ENCODE measurements around the gene PRR9. TPM values are rescaled to one million over a fixed set of nuclear protein-coding genes. Genes with fewer than 3 reads are reported as not detected.
"Not testable (repeated sequence)": the region's sequence is repeated elsewhere in the genome, so short reads cannot be mapped to it uniquely, and the experiment has no call there.

Gene PRR9
- total RNA-seq, 2 donors from 2014 or later = not detected

- ATAC-seq (no peak), DNase-seq (ENCODE audit: low spot score in 2 of 2) (no peak)
- H3K36me3 Mint-ChIP-seq = no peaks in the 10 kb centered on the region
- no peaks in the 10 kb centered on the region for H3K9me3 Mint-ChIP-seq
- H3K27ac Mint-ChIP-seq = no peak overlapping the region
These were observed 3.4 kb downstream of the PRR9 start for GRCh38 chr1:153220606-153221303.

GRCh38 chr1:153223040-153223891, 5.9 kb downstream of the PRR9 start:
- H3K9me3 Mint-ChIP-seq, H3K36me3 Mint-ChIP-seq, H3K27ac Mint-ChIP-seq: not testable (repeated sequence)
- ATAC-seq (peak; percentile 60 to 68), DNase-seq (ENCODE audit: low spot score in 2 of 2) (peak in 1 of 2 donors; percentile 63)

GRCh38 chr1:153227810-153228209, 10.4 kb downstream of the PRR9 start:
- ATAC-seq (no peak), DNase-seq (ENCODE audit: low spot score in 2 of 2) (no peak)
- no peaks in the 10 kb centered on the region for H3K36me3 Mint-ChIP-seq
- no peak overlapping the region for H3K27ac Mint-ChIP-seq
- no peaks in the 10 kb centered on the region for H3K9me3 Mint-ChIP-seq

GRCh38 chr1:153228491-153228890, 11.1 kb downstream of the PRR9 start:
- Mint-ChIP-seq H3K27ac (no peak overlapping the region), H3K36me3 (no peaks in the 10 kb centered on the region), H3K9me3 (no peaks in the 10 kb centered on the region)
- DNase-seq (ENCODE audit: low spot score in 2 of 2) (no peak), ATAC-seq (no peak)

- not testable (repeated sequence) for H3K27ac Mint-ChIP-seq, ATAC-seq, H3K36me3 Mint-ChIP-seq, H3K9me3 Mint-ChIP-seq
- DNase-seq (ENCODE audit: low spot score in 2 of 2) = peak in 1 of 2 donors; percentile 35
These were observed 11.9 kb downstream of the PRR9 start for GRCh38 chr1:153229076-153229829.

GRCh38 chr1:153231363-153231762, 14.0 kb downstream of the PRR9 start:
- ATAC-seq = no peak
- no peak for DNase-seq (ENCODE audit: low spot score in 2 of 2)
- H3K36me3 Mint-ChIP-seq = no peaks in the 10 kb centered on the region
- no peaks in the 10 kb centered on the region for H3K9me3 Mint-ChIP-seq
- no peak overlapping the region for H3K27ac Mint-ChIP-seq

GRCh38 chr1:153231785-153232184, 14.4 kb downstream of the PRR9 start:
- Mint-ChIP-seq H3K36me3 (no peaks in the 10 kb centered on the region), H3K27ac (no peak overlapping the region), H3K9me3 (no peaks in the 10 kb centered on the region)
- ATAC-seq (no peak), DNase-seq (ENCODE audit: low spot score in 2 of 2) (no peak)

- no peak for DNase-seq (ENCODE audit: low spot score in 2 of 2)
- Mint-ChIP-seq H3K27ac (no peak overlapping the region), H3K36me3 (no peaks in the 10 kb centered on the region), H3K9me3 (no peaks in the 10 kb centered on the region)
- ATAC-seq = no peak
These were observed 15.2 kb downstream of the PRR9 start for GRCh38 chr1:153232553-153232952.

- Mint-ChIP-seq H3K27ac (no peak overlapping the region), H3K9me3 (no peaks in the 10 kb centered on the region), H3K36me3 (no peaks in the 10 kb centered on the region)
- ATAC-seq = no peak
- DNase-seq (ENCODE audit: low spot score in 2 of 2) = no peak
These were observed 16.1 kb downstream of the PRR9 start for GRCh38 chr1:153233448-153233847.

- ATAC-seq = no peak
- no peak for DNase-seq (ENCODE audit: low spot score in 2 of 2)
- Mint-ChIP-seq H3K27ac (no peak overlapping the region), H3K9me3 (no peaks in the 10 kb centered on the region), H3K36me3 (no peaks in the 10 kb centered on the region)
These were observed 21.1 kb downstream of the PRR9 start for GRCh38 chr1:153238527-153238926.

- H3K36me3 Mint-ChIP-seq = no peaks in the 10 kb centered on the region
- ATAC-seq (no peak), DNase-seq (ENCODE audit: low spot score in 2 of 2) (no peak)
- no peak overlapping the region for H3K27ac Mint-ChIP-seq
- peaks cover 6 to 7% of the 10 kb centered on the region in 2 donors for H3K9me3 Mint-ChIP-seq
These were observed 24.8 kb downstream of the PRR9 start for GRCh38 chr1:153242160-153242559.

- ATAC-seq (no peak), DNase-seq (ENCODE audit: low spot score in 2 of 2) (no peak)
- Mint-ChIP-seq H3K9me3 (peaks cover 6 to 7% of the 10 kb centered on the region in 2 donors), H3K27ac (no peak overlapping the region), H3K36me3 (no peaks in the 10 kb centered on the region)
These were observed 28.1 kb downstream of the PRR9 start for GRCh38 chr1:153245466-153245865.

- ATAC-seq (no peak), DNase-seq (ENCODE audit: low spot score in 2 of 2) (no peak)
- Mint-ChIP-seq H3K9me3 (peaks cover 6 to 7% of the 10 kb centered on the region in 2 donors), H3K27ac (no peak overlapping the region), H3K36me3 (no peaks in the 10 kb centered on the region)
These were observed 28.6 kb downstream of the PRR9 start for GRCh38 chr1:153246018-153246417.

- DNase-seq (ENCODE audit: low spot score in 2 of 2) (no peak), ATAC-seq (no peak)
- no peaks in the 10 kb centered on the region for H3K36me3 Mint-ChIP-seq
- peaks cover 6 to 7% of the 10 kb centered on the region in 2 donors for H3K9me3 Mint-ChIP-seq
- no peak overlapping the region for H3K27ac Mint-ChIP-seq
These were observed 29.4 kb downstream of the PRR9 start for GRCh38 chr1:153246825-153247224.

GRCh38 chr1:153248176-153248879, 30.9 kb downstream of the PRR9 start:
- Mint-ChIP-seq H3K27ac (no peak overlapping the region), H3K9me3 (peaks cover 6 to 7% of the 10 kb centered on the region in 2 donors), H3K36me3 (no peaks in the 10 kb centered on the region)
- ATAC-seq = no peak
- DNase-seq (ENCODE audit: low spot score in 2 of 2) = no peak

- ATAC-seq (no peak), DNase-seq (ENCODE audit: low spot score in 2 of 2) (no peak)
- Mint-ChIP-seq H3K36me3 (no peaks in the 10 kb centered on the region), H3K27ac (no peak overlapping the region), H3K9me3 (peaks cover 0 to under 1% of the 10 kb centered on the region in 2 donors)
These were observed 32.8 kb downstream of the PRR9 start for GRCh38 chr1:153250166-153250565.

Measured in activated naive CD4-positive, alpha-beta T cell treated with anti-CD3 and anti-CD28 coated beads, Interleukin-2, amount 50 U/mL, for 72 hours (primary cell).